ENCODE results near the gene DPYD.

Gene DPYD

GRCh38 chr1:97119260-97120158 is 801.3 kb downstream of the DPYD start:
- Histone ChIP-seq H3K4me2 (no peak overlapping the region), H3K4me1 (no peaks in the 10 kb centered on the region), H3K9ac (no peak overlapping the region), H3K9me3 (no peaks in the 10 kb centered on the region), H3K27me3 (no peaks in the 10 kb centered on the region), H3K36me3 (no peaks in the 10 kb centered on the region), H3K4me3 (no peak overlapping the region), H4K20me1 (no peaks in the 10 kb centered on the region), H3K27ac (no peak overlapping the region)
- TF ChIP-seq Cebpa-rat (IDR thresholded peaks at IDR 0.05), result no peak

GRCh38 chr1:97114842-97115241 is 806.0 kb downstream of the DPYD start:
- no peaks in the 10 kb centered on the region for H3K27me3 ChIP-seq
- H3K9me3 ChIP-seq, result no peaks in the 10 kb centered on the region
- H3K27ac ChIP-seq, result no peak overlapping the region
- no peak overlapping the region for H3K4me3 ChIP-seq
- H3K4me2 ChIP-seq, result no peak overlapping the region
- no peaks in the 10 kb centered on the region for H3K4me1 ChIP-seq
- no peaks in the 10 kb centered on the region for H4K20me1 ChIP-seq
- H3K9ac ChIP-seq, result no peak overlapping the region
- TF ChIP-seq Cebpa-rat (IDR thresholded peaks at IDR 0.05), result no peak
- H3K36me3 ChIP-seq, result no peaks in the 10 kb centered on the region

- Histone ChIP-seq H3K27me3 (no peaks in the 10 kb centered on the region), H3K4me1 (no peaks in the 10 kb centered on the region), H4K20me1 (no peaks in the 10 kb centered on the region), H3K4me2 (no peak overlapping the region), H3K27ac (no peak overlapping the region), H3K4me3 (no peak overlapping the region), H3K36me3 (no peaks in the 10 kb centered on the region), H3K9me3 (no peaks in the 10 kb centered on the region), H3K9ac (no peak overlapping the region)
- TF ChIP-seq Cebpa-rat (IDR thresholded peaks at IDR 0.05), result no peak
These were observed 808.4 kb downstream of the DPYD start for GRCh38 chr1:97112442-97112841.

GRCh38 chr1:97108179-97108578 is 812.7 kb downstream of the DPYD start:
- H3K4me2 ChIP-seq, result no peak overlapping the region
- H3K4me1 ChIP-seq, result no peaks in the 10 kb centered on the region
- H3K27me3 ChIP-seq, result no peaks in the 10 kb centered on the region
- no peak overlapping the region for H3K27ac ChIP-seq
- no peaks in the 10 kb centered on the region for H4K20me1 ChIP-seq
- no peaks in the 10 kb centered on the region for H3K9me3 ChIP-seq
- no peak for TF ChIP-seq Cebpa-rat (IDR thresholded peaks at IDR 0.05)
- no peak overlapping the region for H3K4me3 ChIP-seq
- no peaks in the 10 kb centered on the region for H3K36me3 ChIP-seq
- H3K9ac ChIP-seq, result no peak overlapping the region

GRCh38 chr1:97105531-97105930 is 815.3 kb downstream of the DPYD start:
- Histone ChIP-seq H3K9ac (no peak overlapping the region), H3K36me3 (no peaks in the 10 kb centered on the region), H3K9me3 (no peaks in the 10 kb centered on the region), H3K4me1 (no peaks in the 10 kb centered on the region), H3K27ac (no peak overlapping the region), H3K4me2 (no peak overlapping the region), H3K27me3 (no peaks in the 10 kb centered on the region), H4K20me1 (no peaks in the 10 kb centered on the region), H3K4me3 (no peak overlapping the region)
- TF ChIP-seq Cebpa-rat (IDR thresholded peaks at IDR 0.05), result no peak

DNA sequence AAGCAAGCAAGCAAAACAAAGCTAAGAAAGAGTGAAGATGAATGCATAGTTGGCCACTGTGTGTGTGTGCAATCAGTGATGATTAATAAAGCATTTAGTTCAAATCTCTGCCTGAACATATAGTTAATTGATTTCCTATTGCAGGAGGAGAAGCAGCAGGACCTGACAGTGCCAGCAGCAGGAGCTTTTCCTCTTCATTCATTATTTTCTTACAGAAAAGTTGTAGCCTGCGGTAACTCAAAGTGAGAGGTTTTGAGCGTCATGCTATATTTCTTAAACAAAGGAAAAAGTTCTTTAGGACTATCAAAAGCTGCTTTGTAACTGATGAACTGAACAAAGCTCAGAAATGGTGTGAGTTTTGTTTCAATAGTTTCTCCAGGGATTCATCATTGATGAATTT is 819.3 kb downstream of the DPYD start:
- H4K20me1 ChIP-seq, result no peaks in the 10 kb centered on the region
- no peaks in the 10 kb centered on the region for H3K4me1 ChIP-seq
- no peak for TF ChIP-seq Cebpa-rat (IDR thresholded peaks at IDR 0.05)
- no peak overlapping the region for H3K27ac ChIP-seq
- H3K9me3 ChIP-seq, result no peaks in the 10 kb centered on the region
- H3K4me3 ChIP-seq, result no peak overlapping the region
- H3K9ac ChIP-seq, result no peak overlapping the region
- H3K36me3 ChIP-seq, result no peaks in the 10 kb centered on the region
- H3K27me3 ChIP-seq, result no peaks in the 10 kb centered on the region
- H3K4me2 ChIP-seq, result no peak overlapping the region

DNA sequence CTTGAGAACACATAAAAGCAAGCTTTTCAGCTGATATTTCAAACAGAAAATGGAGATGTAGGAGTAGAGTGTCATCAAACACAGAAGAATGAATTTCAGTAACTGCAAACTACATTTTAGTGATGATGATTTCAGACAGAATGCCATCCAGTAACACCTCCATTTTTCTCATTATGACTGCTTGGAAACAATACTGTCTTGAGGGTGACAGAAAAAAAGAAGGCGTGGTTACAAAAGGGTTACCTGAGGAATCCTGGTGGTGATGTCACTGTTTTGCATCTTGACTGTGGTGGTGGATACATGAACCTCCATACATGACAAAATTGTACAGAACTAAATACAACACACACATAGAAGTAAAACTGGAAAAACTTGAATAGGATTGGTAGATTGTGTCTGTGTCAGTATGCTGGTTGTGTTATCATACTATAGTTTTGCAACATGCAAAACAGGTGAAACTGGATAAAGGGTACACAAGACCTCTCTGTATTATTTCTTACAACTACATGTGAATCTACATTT is 823.4 kb downstream of the DPYD start:
- H3K27ac ChIP-seq, result no peak overlapping the region
- no peak overlapping the region for H3K4me2 ChIP-seq

GRCh38 chr1:97095764-97096163 is 825.1 kb downstream of the DPYD start:
- H3K27ac ChIP-seq, result no peak overlapping the region
- H3K4me1 ChIP-seq, result no peaks in the 10 kb centered on the region
- no peak overlapping the region for H3K4me2 ChIP-seq
- no peaks in the 10 kb centered on the region for H3K9me3 ChIP-seq
- no peak overlapping the region for H3K4me3 ChIP-seq
- H4K20me1 ChIP-seq, result no peaks in the 10 kb centered on the region
- H3K36me3 ChIP-seq, result no peaks in the 10 kb centered on the region
- H3K27me3 ChIP-seq, result no peaks in the 10 kb centered on the region
- H3K9ac ChIP-seq, result no peak overlapping the region
- TF ChIP-seq Cebpa-rat (IDR thresholded peaks at IDR 0.05), result no peak

More for the DNA sequence above, 823.4 kb downstream of the DPYD start:
- Histone ChIP-seq H3K9me3 (no peaks in the 10 kb centered on the region), H3K4me1 (no peaks in the 10 kb centered on the region), H4K20me1 (no peaks in the 10 kb centered on the region), H3K27me3 (no peaks in the 10 kb centered on the region), H3K36me3 (no peaks in the 10 kb centered on the region), H3K9ac (no peak overlapping the region), H3K4me3 (no peak overlapping the region)
- no peak for TF ChIP-seq Cebpa-rat (IDR thresholded peaks at IDR 0.05)

DNA sequence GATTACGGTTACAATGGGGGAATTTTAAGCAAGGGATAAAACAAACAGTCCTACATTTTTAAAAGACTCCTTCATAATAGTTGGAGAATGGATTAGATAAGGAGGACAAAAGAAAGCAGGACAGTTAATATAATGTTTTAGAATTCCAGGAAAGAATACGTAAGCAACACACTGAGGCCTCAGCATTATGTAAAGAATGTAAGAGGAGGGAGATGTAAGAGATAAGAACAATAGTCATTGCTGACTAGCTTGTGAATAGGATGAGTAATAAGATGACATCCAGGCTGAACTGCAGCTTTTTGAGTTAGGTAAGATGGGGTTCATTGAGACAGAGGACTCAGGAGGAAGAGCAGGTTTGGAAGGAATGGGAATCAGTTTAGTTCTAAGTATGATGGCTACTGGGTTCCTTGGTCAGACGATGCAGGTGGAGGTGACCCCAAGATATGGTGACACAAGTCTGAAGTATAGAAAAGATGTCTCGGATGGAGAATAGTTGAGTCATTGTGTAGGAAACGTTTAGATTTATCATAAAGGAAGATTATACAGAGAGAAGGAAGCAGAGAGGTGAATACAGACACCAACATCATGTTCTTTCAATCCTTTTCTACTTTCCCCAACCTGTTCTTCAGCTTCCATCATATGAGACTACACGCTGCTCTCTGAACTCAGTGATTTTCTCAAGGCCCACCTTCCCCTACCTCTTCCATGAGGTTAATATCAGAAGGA is 826.4 kb downstream of the DPYD start:
- no peak overlapping the region for H3K4me3 ChIP-seq
- H4K20me1 ChIP-seq, result no peaks in the 10 kb centered on the region
- H3K4me2 ChIP-seq, result no peak overlapping the region
- H3K9me3 ChIP-seq, result no peaks in the 10 kb centered on the region
- H3K9ac ChIP-seq, result no peak overlapping the region
- H3K27ac ChIP-seq, result no peak overlapping the region
- H3K36me3 ChIP-seq, result no peaks in the 10 kb centered on the region
- TF ChIP-seq Cebpa-rat (IDR thresholded peaks at IDR 0.05), result no peak
- H3K27me3 ChIP-seq, result no peaks in the 10 kb centered on the region
- peaks cover 4% of the 10 kb centered on the region; the same call in 1 of the 2 replicates for H3K4me1 ChIP-seq

DNA sequence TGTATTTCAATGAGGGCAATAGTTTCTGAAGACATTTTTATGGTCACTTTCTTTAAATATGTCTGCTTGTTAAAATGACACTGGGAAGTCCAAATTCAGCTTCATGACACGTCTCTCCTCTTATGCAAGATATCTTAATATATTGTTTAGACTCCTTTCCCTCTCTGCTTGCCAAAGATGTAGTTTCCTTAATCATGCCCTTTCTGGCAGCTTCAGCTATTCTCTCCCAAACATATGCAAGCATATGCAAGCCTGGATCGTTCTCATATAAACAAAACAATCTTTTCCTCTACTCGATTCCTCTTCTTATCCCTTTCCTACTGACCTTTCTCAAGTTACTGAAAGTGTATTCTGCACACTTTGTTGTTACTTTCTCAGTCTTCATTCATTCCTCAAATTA is 827.1 kb downstream of the DPYD start:
- H3K27me3 ChIP-seq, result no peaks in the 10 kb centered on the region
- H3K9me3 ChIP-seq, result no peaks in the 10 kb centered on the region
- no peaks in the 10 kb centered on the region for H4K20me1 ChIP-seq
- H3K4me3 ChIP-seq, result no peak overlapping the region
- H3K9ac ChIP-seq, result no peak overlapping the region
- no peaks in the 10 kb centered on the region for H3K36me3 ChIP-seq
- H3K4me1 ChIP-seq, result peaks cover 6% of the 10 kb centered on the region; the same call in 1 of the 2 replicates
- no peak for TF ChIP-seq Cebpa-rat (IDR thresholded peaks at IDR 0.05)
- no peak overlapping the region for H3K4me2 ChIP-seq
- no peak overlapping the region for H3K27ac ChIP-seq
